Measurements from ENCODE around the gene GPR32.
A peak's percentile ranks its signal among the peaks of the same experiment; 100 is the strongest.

Gene GPR32

DNA sequence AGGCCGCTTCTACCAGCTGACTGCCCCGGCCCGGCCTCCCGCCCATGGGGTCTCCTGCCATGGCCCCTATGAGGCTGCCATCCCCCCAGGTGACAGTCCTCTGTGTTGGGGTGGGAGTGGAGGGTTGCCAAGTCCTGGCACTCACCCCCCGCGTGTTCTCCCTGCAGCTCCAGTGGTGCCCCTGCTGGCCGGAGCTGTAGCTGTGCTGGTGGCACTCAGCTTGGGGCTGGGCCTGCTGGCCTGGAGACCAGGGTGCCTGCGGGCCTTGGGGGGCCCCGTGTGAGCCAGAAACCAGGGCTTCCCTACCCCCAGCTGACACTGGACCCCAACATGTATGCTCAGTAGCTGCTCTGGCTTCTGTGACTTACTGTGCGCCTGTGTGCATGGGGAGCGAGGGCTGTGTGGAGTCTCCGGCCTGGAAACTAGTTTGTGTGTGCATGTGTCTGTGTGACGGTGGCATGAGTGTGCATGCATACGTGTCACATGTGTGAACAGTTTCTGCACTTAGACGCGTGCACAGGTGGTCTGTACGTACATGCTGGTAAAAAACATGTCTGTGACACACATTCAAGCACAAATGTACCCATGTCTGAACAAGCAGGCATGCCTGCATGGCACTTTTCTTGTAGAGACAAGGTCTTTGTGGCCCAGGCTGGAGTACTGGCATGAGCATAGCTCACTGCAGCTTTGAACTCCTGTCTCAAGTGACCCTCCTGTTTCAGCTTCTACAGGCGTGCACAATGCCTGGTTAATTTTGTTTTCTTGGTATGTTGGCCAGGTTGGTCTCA lies 24.8 kb downstream of the GPR32 start:
- TF ChIP-seq, protein P1, sequence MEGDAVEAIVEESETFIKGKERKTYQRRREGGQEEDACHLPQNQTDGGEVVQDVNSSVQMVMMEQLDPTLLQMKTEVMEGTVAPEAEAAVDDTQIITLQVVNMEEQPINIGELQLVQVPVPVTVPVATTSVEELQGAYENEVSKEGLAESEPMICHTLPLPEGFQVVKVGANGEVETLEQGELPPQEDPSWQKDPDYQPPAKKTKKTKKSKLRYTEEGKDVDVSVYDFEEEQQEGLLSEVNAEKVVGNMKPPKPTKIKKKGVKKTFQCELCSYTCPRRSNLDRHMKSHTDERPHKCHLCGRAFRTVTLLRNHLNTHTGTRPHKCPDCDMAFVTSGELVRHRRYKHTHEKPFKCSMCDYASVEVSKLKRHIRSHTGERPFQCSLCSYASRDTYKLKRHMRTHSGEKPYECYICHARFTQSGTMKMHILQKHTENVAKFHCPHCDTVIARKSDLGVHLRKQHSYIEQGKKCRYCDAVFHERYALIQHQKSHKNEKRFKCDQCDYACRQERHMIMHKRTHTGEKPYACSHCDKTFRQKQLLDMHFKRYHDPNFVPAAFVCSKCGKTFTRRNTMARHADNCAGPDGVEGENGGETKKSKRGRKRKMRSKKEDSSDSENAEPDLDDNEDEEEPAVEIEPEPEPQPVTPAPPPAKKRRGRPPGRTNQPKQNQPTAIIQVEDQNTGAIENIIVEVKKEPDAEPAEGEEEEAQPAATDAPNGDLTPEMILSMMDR (conservative IDR thresholded peaks at IDR 0.05; ENCODE audit: control insufficient read depth, insufficient read depth, low read depth, low read length): peak; percentile 12
- DNase-seq (ENCODE audit: low read depth): peak; percentile 16
- no peak overlapping the region for H3K4me3 ChIP-seq (ENCODE audit: control insufficient read depth, low read depth, low read length)

DNA sequence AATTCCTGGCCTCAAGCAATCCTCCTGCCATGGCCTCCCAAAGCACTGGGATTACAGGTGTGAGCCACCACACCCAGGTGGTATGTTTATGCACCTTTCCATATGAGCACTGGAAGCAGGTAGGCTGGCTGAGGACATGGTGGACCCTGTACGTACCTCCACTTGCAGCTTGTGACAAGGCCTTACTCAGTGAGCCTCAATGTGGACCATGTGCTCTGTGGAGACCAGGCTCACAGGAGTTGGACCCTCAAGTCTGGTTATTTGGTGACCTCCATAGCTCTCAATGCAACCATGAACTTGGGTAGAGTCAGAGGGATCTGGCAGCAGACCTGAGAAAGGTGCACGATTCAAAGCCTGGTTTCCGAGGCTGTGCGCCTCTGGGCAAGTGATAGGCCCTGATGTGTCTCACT lies 25.4 kb downstream of the GPR32 start:
- no peak overlapping the region for H3K4me3 ChIP-seq (ENCODE audit: control insufficient read depth, low read depth, low read length)
- TF ChIP-seq, protein P1 (conservative IDR thresholded peaks at IDR 0.05; ENCODE audit: control insufficient read depth, insufficient read depth, low read depth, low read length): no peak
- DNase-seq (ENCODE audit: low read depth): peak; percentile 6

DNA sequence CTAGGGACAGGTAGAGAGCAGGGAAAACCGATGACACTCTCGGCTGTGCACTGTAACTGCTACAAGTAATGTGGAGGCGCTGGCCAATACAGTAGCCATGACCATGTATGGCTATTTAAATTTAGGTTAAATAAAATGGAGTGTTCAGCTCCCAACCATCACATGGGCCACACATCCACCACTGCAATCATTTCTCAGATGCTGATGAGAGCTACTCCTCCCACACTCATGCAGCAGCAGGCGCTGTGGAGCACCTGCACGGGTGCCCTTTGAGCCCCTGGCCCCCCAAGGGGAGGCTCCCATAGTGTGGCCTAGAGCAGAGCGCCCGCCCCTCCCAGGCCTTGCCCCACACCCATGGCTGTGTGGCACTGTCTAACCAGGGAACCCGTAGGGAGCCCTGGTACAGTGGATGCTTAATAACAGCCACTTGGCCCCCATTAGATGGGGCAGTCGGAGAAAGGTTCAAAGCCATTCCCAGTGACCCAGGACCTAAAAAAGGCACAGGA lies 25.9 kb downstream of the GPR32 start:
- H3K4me3 ChIP-seq (ENCODE audit: control insufficient read depth, low read depth, low read length): no peak overlapping the region
- no peak for DNase-seq (ENCODE audit: low read depth)
- TF ChIP-seq, protein P1 (conservative IDR thresholded peaks at IDR 0.05; ENCODE audit: control insufficient read depth, insufficient read depth, low read depth, low read length): no peak

DNA sequence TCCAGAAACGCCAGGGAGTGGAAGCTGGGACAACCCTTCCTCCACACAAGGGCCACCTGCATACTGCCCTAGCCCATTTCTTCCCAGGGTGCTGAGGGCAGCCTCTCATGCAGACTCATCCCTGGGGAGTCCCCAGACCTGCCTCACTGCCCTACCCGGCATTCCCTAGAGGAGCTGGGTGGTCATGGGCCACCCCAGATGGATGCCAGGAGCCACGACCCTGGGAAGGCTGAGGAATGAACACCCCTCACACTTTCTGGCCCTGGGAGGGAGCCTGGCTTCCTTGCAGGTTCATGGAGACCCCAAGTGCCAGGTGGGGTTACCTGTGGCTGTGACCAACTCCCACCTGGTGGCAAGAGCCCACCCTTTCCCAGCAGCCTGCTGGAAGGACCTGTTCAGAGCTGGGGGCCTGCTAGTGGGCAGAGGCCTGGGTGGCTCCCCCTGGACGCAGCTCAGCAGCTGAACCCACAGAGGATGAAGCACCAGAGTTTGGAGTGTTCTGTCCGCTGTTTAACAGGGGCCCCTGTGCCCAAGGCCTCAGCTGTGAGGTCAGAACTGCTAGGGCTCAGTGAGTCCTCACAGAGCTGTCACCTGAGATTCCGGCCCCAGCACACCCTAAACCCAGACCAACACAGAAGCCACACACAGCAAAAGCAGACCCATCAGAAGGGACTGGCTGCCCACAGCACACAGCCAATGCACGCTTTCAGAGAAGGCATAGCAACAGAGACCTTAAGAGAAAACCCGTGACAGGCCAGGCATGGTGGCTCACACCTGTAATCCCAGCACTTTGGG lies 26.6 kb downstream of the GPR32 start:
- DNase-seq (ENCODE audit: low read depth): no peak
- TF ChIP-seq, protein P1 (conservative IDR thresholded peaks at IDR 0.05; ENCODE audit: control insufficient read depth, insufficient read depth, low read depth, low read length): no peak
- no peak overlapping the region for H3K4me3 ChIP-seq (ENCODE audit: control insufficient read depth, low read depth, low read length)

DNA sequence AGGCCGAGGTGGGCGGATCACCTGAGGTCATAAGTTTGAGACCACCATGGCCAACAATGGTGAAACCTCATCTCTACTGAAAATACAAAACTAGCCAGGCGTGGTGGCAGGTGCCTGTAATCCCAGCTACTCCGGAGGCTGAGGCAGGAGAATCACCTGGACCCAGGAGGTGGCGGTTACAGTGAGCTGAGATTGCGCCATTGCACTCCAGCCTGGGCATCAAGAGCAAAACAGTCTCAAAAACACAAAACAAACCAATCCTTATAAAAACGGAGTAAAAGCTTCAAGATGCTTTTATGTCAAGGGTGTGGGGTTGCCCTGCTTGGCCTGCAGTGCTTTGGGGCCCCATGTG lies 27.1 kb downstream of the GPR32 start:
- DNase-seq (ENCODE audit: low read depth): no peak
- TF ChIP-seq, protein P1 (conservative IDR thresholded peaks at IDR 0.05; ENCODE audit: control insufficient read depth, insufficient read depth, low read depth, low read length): no peak
- no peak overlapping the region for H3K4me3 ChIP-seq (ENCODE audit: control insufficient read depth, low read depth, low read length)

DNA sequence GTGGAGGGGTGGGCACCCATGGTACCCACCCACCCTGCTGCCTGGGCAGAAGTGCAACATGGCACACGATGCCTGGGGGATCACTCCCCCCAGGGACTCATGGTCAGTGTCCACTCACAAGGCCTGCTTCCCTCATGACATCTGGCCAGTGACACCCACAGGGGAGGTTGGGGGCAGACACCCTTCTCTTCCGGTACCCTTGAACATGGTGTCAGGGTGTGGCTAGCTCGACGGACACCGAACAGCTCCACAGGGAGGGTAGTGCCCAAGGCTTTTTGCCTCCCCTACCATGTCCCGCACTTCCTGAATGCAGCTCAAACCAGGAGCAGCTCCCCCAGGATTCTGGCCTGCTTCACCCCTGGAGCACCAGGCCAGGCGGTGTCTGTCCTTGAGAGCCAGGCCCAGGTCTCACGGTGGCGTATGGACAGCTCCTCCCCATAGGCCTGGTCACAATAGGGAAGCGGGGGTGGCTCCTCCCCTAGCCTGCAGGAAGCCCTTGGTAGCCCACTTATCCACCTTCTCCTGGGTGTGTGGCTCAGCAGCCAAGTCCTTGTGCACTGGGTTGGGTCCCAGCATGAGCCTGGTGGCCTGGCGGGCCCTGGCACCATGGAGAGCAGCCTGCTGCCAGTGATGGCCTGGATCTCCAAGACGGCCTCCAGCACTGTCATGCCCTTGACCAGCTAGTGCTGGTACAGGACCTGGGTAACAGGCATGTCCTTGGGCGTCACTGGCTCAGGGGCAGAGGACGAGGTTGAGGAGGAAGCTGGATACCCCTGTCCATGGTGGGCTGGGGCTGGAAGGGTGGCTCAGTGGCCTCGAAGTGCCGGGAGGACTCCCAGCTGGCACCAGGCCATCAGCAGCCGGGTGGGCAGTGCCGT lies 27.8 kb downstream of the GPR32 start:
- H3K4me3 ChIP-seq (ENCODE audit: control insufficient read depth, low read depth, low read length): no peak overlapping the region
- DNase-seq (ENCODE audit: low read depth): no peak
- TF ChIP-seq, protein P1 (conservative IDR thresholded peaks at IDR 0.05; ENCODE audit: control insufficient read depth, insufficient read depth, low read depth, low read length): no peak

All from fibroblast of mammary gland (primary cell).